ENCODE results near the gene BOLA1. TPM values are rescaled to one million over a fixed set of nuclear protein-coding genes. Genes with fewer than 3 reads are reported as not detected.

BOLA1 gene
- total RNA-seq, 1 donor from 2014 or later: 11.5 TPM

DNA sequence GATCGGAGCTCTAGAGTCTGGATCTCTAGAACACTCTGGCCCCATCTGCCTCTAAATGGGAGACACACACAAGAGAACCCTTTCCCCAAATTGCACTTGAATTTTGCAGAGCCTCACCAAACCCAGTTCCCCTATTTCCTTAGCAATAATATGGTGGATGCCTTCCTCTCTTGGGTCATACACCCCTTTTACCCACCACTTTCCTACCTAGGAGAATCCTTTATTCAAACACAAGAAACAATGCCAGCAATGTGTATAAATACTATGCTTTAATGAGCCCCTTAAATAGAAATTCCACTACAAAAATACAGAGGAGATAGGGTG, 29.0 kb downstream of the BOLA1 start:
- H3K27me3 ChIP-seq (ENCODE audit: low read depth): no peaks in the 10 kb centered on the region
- H3K36me3 ChIP-seq: peaks cover 40% of the 10 kb centered on the region

DNA sequence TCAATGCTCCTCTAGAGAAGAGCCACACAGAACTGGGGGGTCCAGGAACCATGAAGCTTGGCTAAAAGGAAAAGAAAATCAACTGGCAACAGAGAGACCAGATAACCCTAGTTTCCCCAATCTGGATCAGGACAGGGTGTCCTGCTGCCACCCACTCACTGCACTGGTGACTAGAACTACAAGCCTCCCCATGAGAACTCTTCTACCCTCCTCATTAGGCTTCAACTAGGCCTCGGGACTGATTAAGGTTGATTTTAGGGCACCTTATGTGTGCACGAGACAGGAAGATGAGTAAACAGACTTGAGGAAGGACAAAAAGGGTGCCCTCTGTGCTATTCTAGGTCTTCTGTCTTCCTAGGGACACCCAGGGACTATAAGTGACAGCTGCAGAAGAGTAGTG, 30.5 kb downstream of the BOLA1 start:
- H3K27me3 ChIP-seq (ENCODE audit: low read depth): no peaks in the 10 kb centered on the region
- peak overlapping the region; percentile 46 for H3K27ac ChIP-seq
- H3K9me3 ChIP-seq: no peaks in the 10 kb centered on the region
- TF ChIP-seq, protein P1, sequence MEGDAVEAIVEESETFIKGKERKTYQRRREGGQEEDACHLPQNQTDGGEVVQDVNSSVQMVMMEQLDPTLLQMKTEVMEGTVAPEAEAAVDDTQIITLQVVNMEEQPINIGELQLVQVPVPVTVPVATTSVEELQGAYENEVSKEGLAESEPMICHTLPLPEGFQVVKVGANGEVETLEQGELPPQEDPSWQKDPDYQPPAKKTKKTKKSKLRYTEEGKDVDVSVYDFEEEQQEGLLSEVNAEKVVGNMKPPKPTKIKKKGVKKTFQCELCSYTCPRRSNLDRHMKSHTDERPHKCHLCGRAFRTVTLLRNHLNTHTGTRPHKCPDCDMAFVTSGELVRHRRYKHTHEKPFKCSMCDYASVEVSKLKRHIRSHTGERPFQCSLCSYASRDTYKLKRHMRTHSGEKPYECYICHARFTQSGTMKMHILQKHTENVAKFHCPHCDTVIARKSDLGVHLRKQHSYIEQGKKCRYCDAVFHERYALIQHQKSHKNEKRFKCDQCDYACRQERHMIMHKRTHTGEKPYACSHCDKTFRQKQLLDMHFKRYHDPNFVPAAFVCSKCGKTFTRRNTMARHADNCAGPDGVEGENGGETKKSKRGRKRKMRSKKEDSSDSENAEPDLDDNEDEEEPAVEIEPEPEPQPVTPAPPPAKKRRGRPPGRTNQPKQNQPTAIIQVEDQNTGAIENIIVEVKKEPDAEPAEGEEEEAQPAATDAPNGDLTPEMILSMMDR (IDR thresholded peaks at IDR 0.05): no peak
- intact Hi-C loops (cut with DNase I): no loop called here
- H3K36me3 ChIP-seq: peaks cover 26% of the 10 kb centered on the region
- H3K4me3 ChIP-seq: no peak overlapping the region
- DNase-seq (no peak), ATAC-seq (no peak)
- H3K4me1 ChIP-seq: peaks cover 36% of the 10 kb centered on the region

More for the DNA sequence above, 29.0 kb downstream of the BOLA1 start:
- peak overlapping the region; percentile 98 for H3K27ac ChIP-seq
- TF ChIP-seq, protein P1 (IDR thresholded peaks at IDR 0.05): no peak
- no peaks in the 10 kb centered on the region for H3K9me3 ChIP-seq
- intact Hi-C loops (cut with DNase I): no loop called here
- no peak for ATAC-seq
- H3K4me1 ChIP-seq: peaks cover 43% of the 10 kb centered on the region
- peak overlapping the region; percentile 99 for H3K4me3 ChIP-seq
- no peak for DNase-seq

DNA sequence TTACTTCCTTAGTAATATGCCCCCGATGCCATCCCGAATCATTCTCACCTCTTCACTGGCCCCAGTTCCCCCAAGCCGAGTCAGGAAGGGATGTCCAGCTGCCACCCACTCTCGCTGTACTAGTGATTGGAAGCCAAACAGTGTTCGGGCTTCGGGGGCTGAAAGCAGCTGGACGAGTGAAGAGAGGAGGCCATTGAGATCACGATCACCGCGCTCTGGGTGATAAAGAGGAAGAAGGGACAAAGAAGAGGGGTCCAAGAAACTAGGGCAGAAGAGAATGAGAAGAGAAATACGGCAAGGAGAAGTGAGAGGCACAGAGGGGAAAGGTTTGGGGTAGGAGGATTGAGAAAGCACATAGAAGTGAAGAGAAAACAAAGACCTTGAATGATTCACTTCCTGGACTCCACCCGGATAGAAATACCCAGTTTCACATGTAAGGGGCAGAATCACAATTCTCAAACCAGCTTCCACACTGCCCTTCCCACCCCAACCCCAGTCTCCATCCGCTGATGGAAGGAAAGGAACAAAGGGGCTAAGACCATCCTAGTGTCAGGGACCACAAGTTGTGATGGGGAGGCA, 31.9 kb downstream of the BOLA1 start:
- Histone ChIP-seq H3K27ac (no peak overlapping the region), H3K9me3 (no peaks in the 10 kb centered on the region), H3K4me1 (peaks cover 28% of the 10 kb centered on the region), H3K27me3 (ENCODE audit: low read depth) (no peaks in the 10 kb centered on the region), H3K4me3 (no peak overlapping the region), H3K36me3 (peaks cover 11% of the 10 kb centered on the region)
- no peak for DNase-seq
- TF ChIP-seq, protein P1 (IDR thresholded peaks at IDR 0.05): no peak
- no peak for ATAC-seq
- intact Hi-C loops (cut with DNase I): no loop called here

DNA sequence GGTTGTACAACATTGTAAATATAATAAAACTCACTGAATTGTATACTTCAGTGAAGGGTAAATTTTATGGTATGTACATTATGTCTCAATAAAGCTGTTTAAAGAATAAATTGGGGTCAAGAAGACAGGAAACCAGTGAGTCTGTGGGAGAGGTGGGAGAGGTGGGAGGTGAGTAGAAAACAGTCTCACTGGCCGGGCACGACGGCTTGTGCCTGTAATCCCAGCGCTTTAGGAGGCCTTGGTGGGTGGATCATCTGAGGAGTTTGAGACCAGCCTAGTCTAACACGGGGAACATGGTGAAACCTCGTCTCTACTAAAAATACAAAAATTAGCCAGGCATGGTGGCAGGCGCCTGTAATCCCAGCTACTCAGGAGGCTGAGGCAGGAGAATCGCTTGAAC, 33.1 kb downstream of the BOLA1 start:
- no peak for DNase-seq
- H3K36me3 ChIP-seq: peaks cover 5% of the 10 kb centered on the region
- intact Hi-C loops (cut with DNase I): no loop called here
- TF ChIP-seq, protein P1 (IDR thresholded peaks at IDR 0.05): no peak
- no peak overlapping the region for H3K4me3 ChIP-seq
- H3K27ac ChIP-seq: no peak overlapping the region
- H3K27me3 ChIP-seq (ENCODE audit: low read depth): no peaks in the 10 kb centered on the region
- no peaks in the 10 kb centered on the region for H3K9me3 ChIP-seq
- no peak for ATAC-seq
- H3K4me1 ChIP-seq: peaks cover 28% of the 10 kb centered on the region

DNA sequence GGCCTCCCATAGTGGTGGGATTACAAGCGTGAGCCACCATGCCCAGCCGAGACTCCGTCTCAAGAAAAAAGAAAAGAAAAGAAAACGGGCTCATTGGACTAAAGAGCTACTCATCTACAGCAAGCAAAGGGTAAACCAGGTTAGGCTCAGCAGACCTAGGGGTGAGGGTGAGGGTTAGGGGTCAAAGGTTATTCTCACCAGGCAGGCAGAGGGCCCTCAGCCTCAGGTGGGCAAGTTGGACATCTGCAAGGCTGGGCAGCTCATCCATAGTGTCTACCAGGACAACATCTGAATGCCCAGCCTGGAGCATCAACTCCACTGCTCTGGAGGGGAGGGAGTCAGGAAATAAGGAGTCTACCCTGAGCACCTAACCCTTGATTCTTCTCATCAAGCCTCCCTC, 33.8 kb downstream of the BOLA1 start:
- peaks cover 5% of the 10 kb centered on the region for H3K36me3 ChIP-seq
- H3K27ac ChIP-seq: no peak overlapping the region
- no peak for ATAC-seq
- H3K9me3 ChIP-seq: no peaks in the 10 kb centered on the region
- DNase-seq: no peak
- no peaks in the 10 kb centered on the region for H3K27me3 ChIP-seq (ENCODE audit: low read depth)
- intact Hi-C loops (cut with DNase I): no loop called here
- H3K4me1 ChIP-seq: peaks cover 33% of the 10 kb centered on the region
- TF ChIP-seq, protein P1 (IDR thresholded peaks at IDR 0.05): no peak
- H3K4me3 ChIP-seq: no peak overlapping the region

DNA sequence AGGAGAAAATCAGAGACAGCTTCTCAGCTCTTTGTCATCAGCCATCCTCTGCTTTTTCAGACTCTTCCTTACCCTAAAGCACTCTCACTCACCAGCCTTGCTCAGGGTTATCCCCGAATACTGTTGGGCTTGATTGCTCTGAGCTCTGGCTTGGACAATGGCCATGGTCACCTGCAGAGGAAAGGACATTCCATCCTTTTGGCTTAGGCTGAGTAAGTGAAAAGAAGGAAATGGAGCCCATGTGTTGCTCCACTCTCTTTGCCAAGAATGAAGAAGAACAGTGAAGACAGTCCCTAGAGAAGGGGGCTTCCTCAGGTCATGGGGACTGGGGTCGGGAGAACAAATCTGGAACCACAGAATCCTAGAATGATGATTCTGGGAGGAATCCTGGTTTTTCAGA, 35.0 kb downstream of the BOLA1 start:
- DNase-seq (no peak), ATAC-seq (no peak)
- Histone ChIP-seq H3K4me1 (peaks cover 33% of the 10 kb centered on the region), H3K36me3 (peaks cover 5% of the 10 kb centered on the region), H3K9me3 (no peaks in the 10 kb centered on the region), H3K4me3 (no peak overlapping the region), H3K27me3 (ENCODE audit: low read depth) (no peaks in the 10 kb centered on the region), H3K27ac (no peak overlapping the region)
- TF ChIP-seq, protein P1 (IDR thresholded peaks at IDR 0.05): no peak
- intact Hi-C loops (cut with DNase I): no loop called here

Data from lower lobe of right lung (tissue), 2 donors.